ENCODE data around the gene TRMT61B. TPM values are rescaled to one million over a fixed set of nuclear protein-coding genes. Genes with fewer than 3 reads are reported as not detected.

The TRMT61B gene
- total and polyA plus RNA-seq, 2 of the 4 experiments (the other 2 are of a cell fraction) = 5.7 to 6.6 TPM

GRCh38 chr2:28895189-28895893 is 25.2 kb upstream of the TRMT61B start:
- in situ Hi-C loops (cut with MboI; ENCODE audit: low sequenced_read_pairs) = no loop called here
- Histone ChIP-seq H2AFZ (replicated peaks; ENCODE audit: low read length, poor library complexity) (peak overlapping the region; percentile 90), H4K91ac (ENCODE audit: insufficient read depth, low read depth, low read length) (no peak overlapping the region), H2BK5ac (ENCODE audit: low read depth, low read length, poor library complexity, severe bottlenecking) (peak overlapping the region; percentile 61), H2AK5ac (ENCODE audit: low read depth, low read length) (peak overlapping the region; percentile 95), H3K4me2 (ENCODE audit: low read depth, low read length) (peak overlapping the region; percentile 95), H3K9ac (ENCODE audit: low read depth, low read length) (peak overlapping the region; percentile 78), H3K27ac (ENCODE audit: insufficient read depth, low read length) (peak overlapping the region; percentile 88), H3K4me3 (ENCODE audit: insufficient read depth, low read depth, low read length) (peak overlapping the region; percentile 88), H3K27me3 (ENCODE audit: control insufficient read depth, insufficient read depth, low read length) (no peaks in the 10 kb centered on the region), H3K9me1 (ENCODE audit: insufficient read depth, low read length) (0 out of 2 replicates have a peak, but pooled peaks cover 2% of the 10 kb centered on the region), H3K23ac (ENCODE audit: low read depth, low read length) (peak overlapping the region; percentile 87), H3K14ac (replicated peaks; ENCODE audit: low read depth, low read length) (peak overlapping the region; percentile 86), H4K5ac (ENCODE audit: low read depth, low read length) (no peak overlapping the region; the same call in 1 of the 2 replicates), H2BK20ac (ENCODE audit: low read depth, low read length) (no peak overlapping the region), H3K4ac (ENCODE audit: low read depth, low read length) (peak overlapping the region; percentile 92), H3K18ac (ENCODE audit: low read depth, low read length) (0 out of 2 replicates have a peak overlapping the region, but pooled peaks have one; percentile 1), H2BK120ac (ENCODE audit: low read depth, low read length) (no peak overlapping the region), H2AK9ac (replicated peaks; ENCODE audit: low read depth, low read length, poor library complexity) (peak overlapping the region; percentile 97), H3K56ac (ENCODE audit: extremely low read depth, insufficient read depth, low read length) (peak overlapping the region; percentile 70; the same call in 1 of the 2 replicates), H4K20me1 (ENCODE audit: insufficient read depth, low read length) (peaks cover 51% of the 10 kb centered on the region), H3K79me1 (ENCODE audit: low read depth in 1 of 2, low read length in 2 of 2) (peaks cover 0 to 27% of the 10 kb centered on the region in 2 experiments; a peak in 2 of 4 replicates), H2BK15ac (ENCODE audit: low read depth, low read length) (no peak overlapping the region), H3K36me3 (ENCODE audit: control insufficient read depth, insufficient read depth, low read length) (no peaks in the 10 kb centered on the region), H3K9me3 (ENCODE audit: control insufficient read depth, insufficient read depth, low read length) (no peaks in the 10 kb centered on the region), H3K4me1 (ENCODE audit: control insufficient read depth, insufficient read depth, low read length) (peaks cover 2% of the 10 kb centered on the region; the same call in 1 of the 2 replicates), H4K8ac (ENCODE audit: low read depth in 2 of 2, low read length in 2 of 2) (peak overlapping the region; percentile 73 to 94; a peak in 3 of 4 replicates)
- WGBS, 2 experiments (ENCODE audit: extremely low coverage in 2 of 2, insufficient read length in 1 of 2) = 0% methylated on average over 1 of the region's 19 CpGs; no CpG with 5 or more reads in 1 of the 2 experiments
- DNase-seq = peak; percentile 54
- dilution Hi-C loops (cut with HindIII; ENCODE audit: low sequenced_read_pairs, unreplicated experiment) = no loop called here
- BruUV-seq (replicated peaks) = no TSS peak
- CTCF ChIA-PET = interaction anchor here (1.3 kb wide), 1 partner anchor 85 kb away, joined by 3 read pairs; no protein-coding TSS in a partner anchor
- peak; percentile 19 for ATAC-seq (ENCODE audit: low read depth)
- POLR2A ChIA-PET (ENCODE audit: unreplicated experiment) = interaction anchor here (0.6 kb wide), 1 partner anchor 10 kb away, joined by 11 read pairs; no protein-coding TSS in a partner anchor
- intact Hi-C loops (cut with micrococcal nuclease) = loop anchor here (10.0 kb wide), 1 partner anchor 231 kb away; no protein-coding TSS in a partner anchor
- no peak for TF ChIP-seq RFX5 (IDR thresholded peaks at IDR 0.05; ENCODE audit: low read depth, low read length)
- peak; percentile 52; the same call in 1 of the 2 replicates for TF ChIP-seq USF2 (IDR thresholded peaks at IDR 0.05; ENCODE audit: low read depth, low read length)
- TF ChIP-seq NFE2L2 (IDR thresholded peaks at IDR 0.05; ENCODE audit: low read depth, low read length) = no peak
- no peak for TF ChIP-seq FOS (IDR thresholded peaks at IDR 0.05; ENCODE audit: low read depth, low read length)
- 0 out of 2 replicates have a peak, but pooled peaks have one; percentile 5 for TF ChIP-seq MAFK (IDR thresholded peaks at IDR 0.05; ENCODE audit: low read depth, low read length)
- no peak for TF ChIP-seq RAD21 (IDR thresholded peaks at IDR 0.05; ENCODE audit: low read length)
- no peak for TF ChIP-seq CTCF (conservative IDR thresholded peaks at IDR 0.05; ENCODE audit: low read depth, low read length)
- TF ChIP-seq ELK1 (IDR thresholded peaks at IDR 0.05; ENCODE audit: borderline replicate concordance, low read depth, low read length) = no peak
- TF ChIP-seq MAZ (IDR thresholded peaks at IDR 0.05; ENCODE audit: borderline replicate concordance, low read depth, low read length) = no peak
- no peak for TF ChIP-seq RCOR1 (IDR thresholded peaks at IDR 0.05; ENCODE audit: insufficient replicate concordance, low read length)
- TF ChIP-seq MXI1 (IDR thresholded peaks at IDR 0.05; ENCODE audit: borderline replicate concordance, low read depth, low read length) = peak; percentile 71
- 0 out of 2 replicates have a peak, but pooled peaks have one; percentile 37 for TF ChIP-seq CEBPB (IDR thresholded peaks at IDR 0.05; ENCODE audit: low read depth, low read length)
- no peak for TF ChIP-seq POLR2A (IDR thresholded peaks at IDR 0.05; ENCODE audit: low read depth, low read length)
- TF ChIP-seq CHD1 (IDR thresholded peaks at IDR 0.05; ENCODE audit: low read depth, low read length) = no peak
